HepG2 (cell line): Measurements from ENCODE around the gene TTLL1. TPM values are rescaled to one million over a fixed set of nuclear protein-coding genes. Genes with fewer than 3 reads are reported as not detected.

Experiments used
- BRCA1 ChIP-seq: sonication (generic); formaldehyde crosslinking; IDR thresholded peaks from 2 replicates; pipeline ENCODE4 v1.4.0; 2020; ENCODE audit warnings: missing genetic modification reagents
- ESRRA ChIP-seq: sonication (generic); formaldehyde crosslinking; IDR thresholded peaks from 2 replicates; pipeline ENCODE4 v1.5.1; 2020; ENCODE audit warnings: mild to moderate bottlenecking, low read depth, missing genetic modification reagents
- KDM2A ChIP-seq: sonication (generic); formaldehyde crosslinking; IDR thresholded peaks from 2 replicates; pipeline ENCODE4 v1.4.0; 2020; ENCODE audit warnings: low read depth, missing genetic modification reagents, borderline replicate concordance
- NR2F6 ChIP-seq, 2 experiments: IDR thresholded peaks; 2 replicates each; pipeline ENCODE4 v1.6.1; 2016; ENCODE audit warnings: antibody characterized with exemption in 1 of 2, mild to moderate bottlenecking in 1 of 2
- PAWR ChIP-seq: sonication (generic); formaldehyde crosslinking; IDR thresholded peaks from 2 replicates; pipeline ENCODE4 v1.4.0; 2020; ENCODE audit warnings: missing genetic modification reagents, mild to moderate bottlenecking, borderline replicate concordance
- PPARG ChIP-seq: conservative IDR thresholded peaks from 2 replicates; pipeline ENCODE4 v1.6.1; 2016; ENCODE audit warnings: missing biosample characterization, missing genetic modification reagents
- PRPF4 ChIP-seq: fragments of 200-400 bp; formaldehyde crosslinking; IDR thresholded peaks from 2 replicates; pipeline ENCODE4 v1.6.1; 2016; ENCODE audit warnings: low read length, low read depth; ENCODE audit not compliant: poor library complexity, severe bottlenecking
- RERE ChIP-seq: IDR thresholded peaks from 2 replicates; pipeline ENCODE4 v1.6.1; 2016; ENCODE audit warnings: low read depth, missing genetic modification reagents, missing compliant biosample characterization
- SIX4 ChIP-seq: sonication (generic); formaldehyde crosslinking; IDR thresholded peaks from 2 replicates; pipeline ENCODE4 v1.4.0; 2020; ENCODE audit warnings: missing genetic modification reagents
- SNAPC4 ChIP-seq: sonication (generic); formaldehyde crosslinking; IDR thresholded peaks from 2 replicates; pipeline ENCODE4 v1.4.0; 2020; ENCODE audit warnings: mild to moderate bottlenecking, missing genetic modification reagents
- ZNF180 ChIP-seq: sonication (generic); formaldehyde crosslinking; IDR thresholded peaks from 2 replicates; pipeline ENCODE4 v1.4.0; 2020; ENCODE audit warnings: low read depth, missing genetic modification reagents, borderline replicate concordance
- ZNF230 ChIP-seq: sonication (generic); formaldehyde crosslinking; IDR thresholded peaks from 2 replicates; pipeline ENCODE4 v1.4.0; 2020; ENCODE audit warnings: mild to moderate bottlenecking, missing genetic modification reagents
- ZNF350 ChIP-seq: sonication (generic); formaldehyde crosslinking; IDR thresholded peaks from 2 replicates; pipeline ENCODE4 v1.4.0; 2020; ENCODE audit warnings: mild to moderate bottlenecking, low read depth, missing genetic modification reagents, borderline replicate concordance
- ZNF546 ChIP-seq: sonication (generic); formaldehyde crosslinking; conservative IDR thresholded peaks from 2 replicates; pipeline ENCODE4 v1.8.1; 2023; ENCODE audit warnings: mild to moderate bottlenecking, missing genetic modification reagents
- ZNF639 ChIP-seq: conservative IDR thresholded peaks from 2 replicates; pipeline ENCODE4 v1.6.1; 2018; ENCODE audit warnings: missing genetic modification reagents
- ZNF724P ChIP-seq: sonication (generic); formaldehyde crosslinking; IDR thresholded peaks from 2 replicates; pipeline ENCODE4 v1.8.0; 2022; ENCODE audit warnings: missing genetic modification reagents, borderline replicate concordance
- polyA plus RNA-seq, 8 experiments: library from polyadenylated mRNA; depleted of rRNA in 3 of 8; stranded (reverse) in 7 of 8; unstranded in 1 of 8; fragments of >200 nt; fragmentation: Illumina TruSeq in 4 of 8; extraction: Trizol in 4 of 8; gene quantifications; 2 replicates each; pipeline versions ENCODE4 v1.2.1 to v1.2.3, GENCODE V29; 2011 to 2016; ENCODE audit warnings: low read depth in 4 of 8, missing spikeins in 1 of 8, mixed read lengths in 1 of 8; ENCODE audit not compliant: insufficient read depth in 1 of 8
- total RNA-seq, 5 experiments: library from RNA; depleted of rRNA; stranded (reverse); fragments of >200 nt; fragmentation: Illumina TruSeq; extraction: Trizol; gene quantifications; 2 replicates each; pipeline ENCODE4 v1.2.3, GENCODE V29; 2016; ENCODE audit warnings: low read depth in 1 of 5

TTLL1 gene
- total and polyA plus RNA-seq, 2 of the 13 experiments (the other 11 are each of a cell fraction or from before 2014, with no cell fraction given): 1.6 to 5.3 TPM

DNA sequence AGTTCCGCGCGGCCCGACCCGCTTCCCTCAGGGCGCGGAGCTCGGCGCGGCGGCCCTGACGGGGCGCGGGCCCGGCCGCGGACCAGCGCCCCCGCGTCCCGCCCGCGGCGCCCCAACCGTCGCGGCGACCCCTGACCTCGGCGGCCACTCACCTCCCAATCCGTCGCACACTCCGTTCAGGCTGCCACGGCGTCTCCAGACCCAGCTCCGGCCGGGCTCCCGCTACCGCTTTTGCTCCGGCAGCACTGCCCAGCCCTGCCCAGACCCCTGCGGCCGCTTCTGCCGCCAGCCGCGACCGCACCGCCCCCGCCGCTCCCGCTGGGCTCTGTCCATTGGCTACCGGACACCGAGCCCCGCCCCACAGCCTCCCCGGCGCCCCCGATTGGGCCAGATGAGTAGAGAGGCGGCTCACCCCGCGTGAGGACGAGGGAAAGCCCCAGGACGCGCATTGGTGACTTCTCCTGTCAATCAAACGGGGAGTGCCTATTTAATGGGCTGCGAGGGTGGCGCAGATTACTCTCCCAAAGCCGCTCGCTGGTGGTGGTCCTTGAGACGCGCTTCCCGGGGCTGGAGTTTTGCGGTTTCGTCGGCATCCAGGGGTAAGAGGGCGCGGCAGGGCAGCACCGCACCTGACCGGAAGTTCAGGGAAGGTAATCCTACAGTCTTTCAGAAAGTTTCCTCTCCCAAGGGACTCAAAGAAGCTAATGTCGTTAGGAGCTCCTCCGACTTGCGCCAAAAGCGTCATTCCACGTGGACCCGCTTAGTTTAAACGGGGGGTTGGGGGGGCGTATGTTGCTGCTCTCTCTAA, 74.1 kb downstream of the TTLL1 start, which contains the start of gene PACSIN2 (continued):
- TF ChIP-seq RERE (CRISPR knock-in tag) (0 out of 2 replicates have a peak, but pooled peaks have one; percentile 15), ZNF350 (CRISPR knock-in tag) (peak; percentile 40; the same call in 1 of the 2 replicates), PPARG (CRISPR knock-in tag) (peak; percentile 48), ESRRA (CRISPR knock-in tag) (0 out of 2 replicates have a peak, but pooled peaks have one; percentile 33), ZNF724P (peak; percentile 4; the same call in 1 of the 2 replicates), SNAPC4 (CRISPR knock-in tag) (peak; percentile 82; the same call in 1 of the 2 replicates), ZNF230 (peak; percentile 84; the same call in 1 of the 2 replicates), PRPF4 (no peak), KDM2A (CRISPR knock-in tag) (peak; percentile 77), ZNF546 (0 out of 2 replicates have a peak, but pooled peaks have one; percentile 42), ZNF639 (CRISPR knock-in tag) (peak; percentile 67; the same call in 1 of the 2 replicates), NR2F6 (IDR thresholded peaks at IDR 0.05) (no peak), NR2F6 (CRISPR knock-in tag; IDR thresholded peaks at IDR 0.05) (peak; percentile 40; the same call in 1 of the 2 replicates), SIX4 (peak; percentile 51; the same call in 1 of the 2 replicates), PAWR (no peak), ZNF180 (no peak), BRCA1 (CRISPR knock-in tag) (0 out of 2 replicates have a peak, but pooled peaks have one; percentile 36)
